GM19043 (cell line): ENCODE measurements around the gene PTPRR.

ENCODE experiments used
- ATAC-seq: cut with Tn5 transposase; IDR thresholded peaks from one replicate; pipeline ENCODE4 v1.9.1; 2021; ENCODE audit warnings: low read depth; ENCODE audit not compliant: unreplicated experiment

Gene PTPRR, protein sequence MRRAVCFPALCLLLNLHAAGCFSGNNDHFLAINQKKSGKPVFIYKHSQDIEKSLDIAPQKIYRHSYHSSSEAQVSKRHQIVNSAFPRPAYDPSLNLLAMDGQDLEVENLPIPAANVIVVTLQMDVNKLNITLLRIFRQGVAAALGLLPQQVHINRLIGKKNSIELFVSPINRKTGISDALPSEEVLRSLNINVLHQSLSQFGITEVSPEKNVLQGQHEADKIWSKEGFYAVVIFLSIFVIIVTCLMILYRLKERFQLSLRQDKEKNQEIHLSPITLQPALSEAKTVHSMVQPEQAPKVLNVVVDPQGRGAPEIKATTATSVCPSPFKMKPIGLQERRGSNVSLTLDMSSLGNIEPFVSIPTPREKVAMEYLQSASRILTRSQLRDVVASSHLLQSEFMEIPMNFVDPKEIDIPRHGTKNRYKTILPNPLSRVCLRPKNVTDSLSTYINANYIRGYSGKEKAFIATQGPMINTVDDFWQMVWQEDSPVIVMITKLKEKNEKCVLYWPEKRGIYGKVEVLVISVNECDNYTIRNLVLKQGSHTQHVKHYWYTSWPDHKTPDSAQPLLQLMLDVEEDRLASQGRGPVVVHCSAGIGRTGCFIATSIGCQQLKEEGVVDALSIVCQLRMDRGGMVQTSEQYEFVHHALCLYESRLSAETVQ

DNA sequence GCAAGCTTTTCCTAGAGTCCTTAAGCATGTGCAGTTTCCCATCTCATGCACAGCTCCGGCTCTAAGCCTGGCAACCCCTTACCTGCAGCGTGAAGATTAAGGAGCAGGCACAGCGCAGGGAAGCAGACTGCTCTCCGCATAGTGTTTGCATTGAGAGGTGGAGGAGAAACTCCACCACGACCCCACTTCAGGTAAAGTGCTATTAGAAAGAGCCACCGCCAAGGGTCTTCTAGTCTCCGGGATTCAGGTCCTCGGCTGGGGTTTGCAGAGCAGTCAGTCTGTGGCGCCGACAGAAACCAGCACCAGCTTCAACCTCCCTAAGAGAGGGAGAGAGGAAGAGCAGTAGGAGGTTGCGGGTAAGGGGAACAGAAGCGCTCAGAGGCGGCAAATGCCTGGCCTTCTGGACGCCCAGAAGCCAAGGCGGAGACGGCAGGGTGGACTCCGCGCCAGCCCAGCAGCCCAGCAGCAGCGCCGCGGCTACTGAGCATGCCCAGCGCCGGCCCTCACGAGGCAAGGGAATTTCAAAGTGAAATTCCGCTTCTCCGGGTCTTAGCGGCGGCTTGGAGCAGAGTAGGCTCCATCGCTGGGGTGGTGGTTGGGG lies at the start of gene PTPRR:
Gene PTPRR, minus strand, starts transcription at position 488 of the 601 bp plus-strand sequence. Its CDS starts 348 bp downstream, at position 140.
- no peak for ATAC-seq

DNA sequence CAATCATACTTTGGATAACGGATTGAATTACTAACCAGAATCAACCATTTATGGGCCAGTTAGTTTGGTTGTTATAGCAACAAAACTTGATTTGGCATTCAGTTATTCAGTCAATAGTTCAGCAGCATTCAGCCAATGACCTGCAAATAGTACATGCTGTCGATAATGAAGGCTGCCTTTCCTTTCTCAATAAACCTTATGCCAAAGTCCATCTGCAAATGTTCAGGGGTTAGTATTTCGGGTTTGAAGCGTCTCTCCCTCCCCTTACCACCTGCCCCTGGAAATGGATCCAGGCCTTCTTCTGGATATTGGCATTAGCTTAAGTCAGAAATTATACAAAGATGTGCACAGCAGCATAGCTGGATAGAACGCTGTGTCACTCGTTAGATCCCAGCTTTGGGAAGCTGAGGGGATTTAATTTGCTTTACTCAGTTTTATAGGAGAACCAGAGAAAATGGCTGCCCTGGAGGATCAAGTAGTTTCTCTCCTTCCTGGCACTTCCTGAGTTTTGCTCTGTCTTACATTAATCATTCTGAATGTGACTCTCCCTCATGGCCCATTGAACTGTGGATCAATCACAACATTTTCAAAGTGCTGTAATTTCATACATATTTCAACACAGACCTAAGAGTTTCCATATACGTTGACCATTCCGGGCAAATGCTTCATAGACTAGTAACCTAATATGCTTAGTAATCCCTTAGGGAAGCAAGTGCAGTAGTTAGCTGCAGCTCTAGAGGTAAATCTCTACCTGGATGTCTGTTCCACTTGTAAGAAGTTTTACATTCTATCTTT lies 46.7 kb upstream of the PTPRR start:
- no peak for ATAC-seq

DNA sequence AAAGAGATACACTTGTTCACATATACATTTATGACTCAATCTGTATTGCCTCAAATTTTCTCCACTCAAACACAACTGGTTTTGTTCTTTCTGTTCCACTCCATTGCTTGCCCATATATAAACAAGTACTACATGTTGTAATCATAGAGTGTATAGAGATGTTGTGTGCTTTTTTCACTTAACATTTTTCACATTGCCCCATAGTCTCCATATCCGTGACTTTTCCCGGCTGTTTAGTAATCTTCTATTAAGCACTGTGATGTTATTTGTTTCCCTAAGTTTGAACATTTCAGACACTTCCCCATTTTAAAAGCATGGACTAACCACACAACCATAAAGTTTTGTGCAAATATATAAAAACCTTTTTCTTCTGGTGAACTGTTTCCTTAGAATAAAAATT lies 45.5 kb upstream of the PTPRR start:
- ATAC-seq: no peak

- ATAC-seq: no peak
These were observed 44.5 kb upstream of the PTPRR start for GRCh38 chr12:70964867-70965510.

GRCh38 chr12:70963081-70963660 lies 42.6 kb upstream of the PTPRR start:
- no peak for ATAC-seq

DNA sequence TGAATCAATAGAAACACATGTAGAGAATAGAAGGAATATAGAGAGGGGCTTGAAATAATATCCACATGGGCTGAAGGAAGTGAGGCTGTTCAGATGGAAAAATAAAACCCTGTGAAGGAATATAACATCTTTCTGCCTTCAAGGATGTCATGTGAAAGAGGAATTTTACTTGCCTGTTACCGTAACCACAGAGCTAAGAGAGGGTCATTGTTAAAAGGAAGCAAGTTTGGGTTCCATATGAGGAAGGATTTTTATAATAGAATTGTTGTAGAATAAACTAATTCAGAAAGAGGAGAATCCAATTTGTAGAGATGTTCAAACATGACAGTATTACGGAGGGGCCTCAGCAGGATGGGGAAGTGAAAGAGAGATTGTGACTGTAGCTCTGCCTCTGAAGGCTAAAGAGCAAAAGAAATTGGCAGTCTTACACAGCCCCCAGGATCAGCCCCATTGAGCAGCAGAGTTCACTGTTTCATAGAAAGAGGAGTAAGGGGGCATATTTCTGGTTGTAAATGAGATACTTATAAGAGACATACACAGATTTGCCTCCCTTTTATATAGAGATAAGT lies 41.8 kb upstream of the PTPRR start:
- ATAC-seq: no peak

DNA sequence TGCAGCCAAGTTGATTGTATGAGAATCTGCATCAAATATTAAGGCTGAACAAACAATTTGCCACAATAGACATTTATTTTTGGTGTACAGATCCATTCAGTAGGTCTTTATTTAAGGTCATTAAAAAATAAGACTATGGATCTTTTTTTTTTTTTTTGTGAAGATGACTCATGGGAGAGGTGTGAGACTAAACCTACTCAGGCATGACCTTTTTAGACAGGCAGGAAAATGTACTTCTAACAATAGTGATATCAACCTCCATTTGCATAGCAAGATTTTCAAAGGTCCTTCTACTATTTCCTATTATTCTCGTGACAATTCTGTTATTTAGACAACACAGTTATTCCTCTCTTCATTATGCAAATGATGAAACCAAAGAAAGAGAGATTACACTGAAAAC lies 39.9 kb upstream of the PTPRR start:
- no peak for ATAC-seq

- ATAC-seq: no peak
These were observed 34.9 kb upstream of the PTPRR start for GRCh38 chr12:70955415-70955814.

DNA sequence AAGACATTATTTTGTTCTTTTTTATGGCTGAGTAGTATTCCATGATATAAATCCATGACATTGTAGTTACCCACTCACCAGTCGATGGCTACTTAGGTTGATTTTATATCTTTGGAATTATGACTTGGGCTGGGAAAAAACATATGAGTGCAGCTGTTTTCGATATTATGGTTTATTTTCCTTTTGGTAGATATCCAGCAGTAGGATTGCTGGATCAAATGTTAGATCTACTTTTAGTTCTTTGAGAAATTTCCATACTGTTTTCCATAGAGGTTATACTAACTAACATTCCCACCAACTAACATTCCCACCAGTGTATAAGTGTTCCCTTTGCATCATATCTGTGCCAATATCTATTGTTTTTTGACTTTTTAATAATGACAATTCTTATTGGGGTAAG lies 29.9 kb upstream of the PTPRR start:
- no peak for ATAC-seq

- no peak for ATAC-seq
These were observed 28.4 kb upstream of the PTPRR start for GRCh38 chr12:70948976-70949336.

- ATAC-seq: no peak
These were observed 27.9 kb upstream of the PTPRR start for GRCh38 chr12:70948236-70948975.

DNA sequence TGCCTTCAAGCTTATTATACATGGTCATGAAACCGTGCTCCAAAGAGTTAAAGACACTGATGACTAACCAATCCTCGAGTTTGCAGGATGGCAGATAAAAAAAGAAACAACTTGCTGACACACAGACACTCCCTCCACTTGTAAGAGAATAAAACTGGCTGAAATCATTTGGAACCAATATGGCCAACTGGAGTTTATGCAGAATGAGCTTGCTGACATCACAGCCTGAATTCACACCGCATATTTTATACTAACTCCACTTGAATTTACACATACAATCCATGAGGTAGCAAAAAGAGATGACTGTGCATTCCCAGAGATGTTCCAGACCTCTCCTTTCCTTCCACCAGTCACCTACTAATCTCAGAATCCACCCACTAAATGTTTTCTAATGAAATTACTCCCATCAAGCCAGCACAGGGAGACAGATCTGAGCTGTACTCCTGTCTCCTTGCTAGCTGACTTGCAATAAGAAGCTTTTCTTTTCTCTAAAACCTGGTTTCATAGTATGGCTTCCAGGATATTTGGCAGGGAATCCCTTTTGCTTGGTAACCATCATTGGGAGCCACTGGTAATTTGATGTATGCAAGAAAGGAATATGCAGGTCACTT lies 15.8 kb upstream of the PTPRR start:
- ATAC-seq: no peak

DNA sequence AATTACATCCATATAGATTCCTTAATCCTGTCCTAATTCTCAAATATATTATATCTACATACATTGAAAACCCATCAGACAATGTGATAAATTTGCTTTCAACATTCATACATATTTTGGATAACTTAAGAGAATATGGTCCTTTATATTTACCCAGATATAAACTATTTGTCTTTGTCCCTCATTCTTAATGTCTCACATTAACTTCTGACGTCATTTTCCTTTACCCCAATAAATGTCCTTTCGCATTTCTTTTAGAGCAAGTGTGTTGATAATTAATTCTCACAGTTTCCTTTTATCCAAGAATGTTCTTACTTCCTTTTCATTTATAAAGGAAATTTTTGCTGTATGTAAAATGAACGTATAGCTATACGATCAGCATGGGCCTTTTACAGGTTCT lies 12.6 kb upstream of the PTPRR start:
- no peak for ATAC-seq

DNA sequence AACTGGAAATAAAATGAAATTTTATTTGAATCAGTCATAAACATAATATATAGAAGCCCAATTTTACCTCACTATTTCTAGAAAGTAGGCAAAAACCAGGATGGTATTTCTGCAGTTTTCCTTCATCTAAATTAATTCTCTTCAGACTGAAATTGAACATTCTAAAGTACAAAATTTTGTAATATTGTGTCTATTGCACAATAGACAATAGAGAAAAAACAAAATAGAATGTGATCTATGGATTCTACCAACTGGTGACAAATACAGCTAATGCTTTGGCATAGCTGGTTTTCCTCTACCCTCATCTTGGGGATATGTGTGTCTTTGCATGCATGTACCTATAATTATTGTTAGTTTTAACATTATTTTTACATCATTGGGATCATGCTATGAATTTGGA lies 8.5 kb upstream of the PTPRR start:
- no peak for ATAC-seq

GRCh38 chr12:70928071-70928470 lies 7.5 kb upstream of the PTPRR start:
- no peak for ATAC-seq

DNA sequence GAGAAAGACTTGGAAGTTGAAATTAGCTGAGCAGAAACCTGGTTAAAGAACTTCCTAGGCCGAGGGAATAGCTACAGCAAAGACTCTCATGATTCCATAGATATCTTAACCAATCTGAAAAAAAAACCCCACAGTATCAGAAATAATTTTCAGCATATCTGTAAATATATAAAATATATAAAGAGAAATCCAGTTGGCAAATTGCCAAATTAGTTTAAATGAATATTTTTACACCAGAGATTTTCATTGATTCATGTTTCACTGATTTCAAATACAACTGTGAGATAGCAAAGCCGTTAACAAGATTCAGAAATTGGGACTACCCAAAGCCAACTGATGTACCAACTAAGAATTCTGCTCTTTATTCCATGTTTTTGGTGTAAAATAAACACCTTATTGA lies 6.8 kb upstream of the PTPRR start:
- no peak for ATAC-seq

DNA sequence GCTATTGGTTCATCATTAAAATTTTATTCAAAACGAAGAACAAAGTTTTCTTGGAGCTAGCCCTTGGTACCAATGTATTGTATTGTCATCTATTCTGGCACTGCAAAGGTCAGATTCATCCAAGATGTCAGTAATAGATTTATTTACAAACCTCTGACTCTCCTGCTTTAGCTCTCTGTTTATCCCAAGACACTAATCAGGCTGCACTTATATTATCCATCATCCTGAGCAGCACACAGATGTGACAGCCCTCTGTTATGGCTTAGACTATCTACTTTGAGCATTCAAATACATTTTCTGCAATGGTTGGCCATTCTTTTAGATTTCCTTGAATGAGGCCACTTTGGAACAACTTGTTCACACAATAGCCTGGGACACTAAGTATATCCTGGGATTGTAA lies 5.0 kb upstream of the PTPRR start:
- no peak for ATAC-seq

GRCh38 chr12:70920891-70921290 lies 353 bp upstream of the PTPRR start:
- no peak for ATAC-seq

DNA sequence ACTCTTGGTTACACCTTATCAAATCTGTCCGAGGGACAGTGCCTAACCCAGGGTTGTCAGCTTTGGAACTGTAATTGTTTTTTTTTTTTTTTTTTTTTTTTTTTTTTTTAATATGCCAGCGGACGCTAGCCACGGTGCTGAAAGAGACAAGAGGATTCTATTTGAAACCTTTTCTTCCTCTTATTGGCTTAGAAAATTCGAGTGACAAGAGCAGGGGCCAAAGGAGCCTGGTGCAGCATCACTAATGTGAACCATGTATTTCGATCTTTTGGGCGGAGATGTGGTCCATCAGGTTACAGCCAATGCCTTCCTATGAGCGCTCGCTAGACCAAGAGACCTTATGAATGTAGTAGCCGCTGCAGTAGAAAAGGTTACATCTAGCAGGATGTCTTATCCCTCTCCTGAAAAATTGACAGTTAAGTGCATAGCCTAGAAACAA lies 922 bp downstream of the PTPRR start:
- no peak for ATAC-seq
